ENCODE results near the gene FAM78A.

The FAM78A gene

DNA sequence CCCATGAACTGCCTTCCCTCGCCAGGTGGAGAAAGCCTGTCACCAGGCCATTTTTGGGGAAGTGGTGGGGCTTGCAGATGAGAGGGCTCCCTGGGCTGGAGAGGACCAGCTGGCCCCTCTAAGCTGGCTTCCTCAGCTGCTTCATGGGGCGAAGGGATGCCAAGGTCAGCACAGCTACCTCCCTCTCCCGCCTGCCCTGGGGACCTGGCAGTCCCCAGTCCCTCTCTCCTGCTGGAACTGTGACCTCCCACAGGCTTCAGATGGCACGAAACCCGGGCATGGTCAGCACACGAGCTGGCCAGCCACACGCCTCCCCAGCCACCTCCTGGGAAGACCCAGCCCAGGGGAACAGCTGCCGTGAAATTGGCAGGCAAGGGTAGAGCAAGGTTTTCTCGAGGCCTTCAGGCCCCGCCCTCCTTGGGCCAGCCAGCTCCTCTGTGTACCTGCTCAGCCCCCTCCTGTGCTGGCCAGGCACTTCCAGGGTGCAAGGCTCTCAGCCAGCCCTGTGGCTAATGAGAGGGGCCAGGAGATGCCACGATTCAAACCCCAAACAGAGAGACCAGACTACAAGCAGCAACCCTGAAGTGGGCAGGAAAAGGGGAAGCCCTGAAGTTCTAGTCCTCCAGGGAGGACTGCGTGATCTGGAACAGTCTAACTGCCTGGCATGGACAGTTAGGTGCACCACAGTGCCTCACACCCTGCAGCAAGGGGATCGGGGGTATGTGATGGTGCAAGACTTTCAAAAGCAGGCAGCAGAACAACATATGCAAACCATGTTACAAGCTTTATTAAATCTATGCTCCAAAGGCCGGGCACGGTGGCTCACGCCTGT, 26.1 kb upstream of the FAM78A start:
- DNase-seq (ENCODE audit: low spot score), result no peak

GRCh38 chr9:131300444-131300843, 24.1 kb upstream of the FAM78A start:
- DNase-seq (ENCODE audit: low spot score), result no peak

DNA sequence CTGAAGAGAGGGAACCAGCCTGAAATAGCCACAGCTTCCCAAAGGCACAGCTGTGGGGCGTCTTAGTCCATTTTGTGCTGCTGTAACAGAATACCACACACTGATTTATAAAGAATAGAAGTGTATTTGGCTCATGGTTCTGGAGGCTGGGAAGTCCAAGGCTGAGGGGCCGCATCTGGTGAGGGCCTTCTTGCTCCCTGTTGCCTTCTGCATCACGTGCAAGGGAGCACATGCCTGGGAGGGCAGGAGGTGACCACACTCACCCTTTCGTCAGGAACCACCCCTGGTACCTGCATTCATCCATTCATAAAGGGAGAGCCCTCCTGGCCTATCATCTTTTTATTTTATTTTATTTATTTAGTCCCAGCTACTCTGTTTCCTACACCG, 23.6 kb upstream of the FAM78A start:
- no peak for DNase-seq (ENCODE audit: low spot score)

DNA sequence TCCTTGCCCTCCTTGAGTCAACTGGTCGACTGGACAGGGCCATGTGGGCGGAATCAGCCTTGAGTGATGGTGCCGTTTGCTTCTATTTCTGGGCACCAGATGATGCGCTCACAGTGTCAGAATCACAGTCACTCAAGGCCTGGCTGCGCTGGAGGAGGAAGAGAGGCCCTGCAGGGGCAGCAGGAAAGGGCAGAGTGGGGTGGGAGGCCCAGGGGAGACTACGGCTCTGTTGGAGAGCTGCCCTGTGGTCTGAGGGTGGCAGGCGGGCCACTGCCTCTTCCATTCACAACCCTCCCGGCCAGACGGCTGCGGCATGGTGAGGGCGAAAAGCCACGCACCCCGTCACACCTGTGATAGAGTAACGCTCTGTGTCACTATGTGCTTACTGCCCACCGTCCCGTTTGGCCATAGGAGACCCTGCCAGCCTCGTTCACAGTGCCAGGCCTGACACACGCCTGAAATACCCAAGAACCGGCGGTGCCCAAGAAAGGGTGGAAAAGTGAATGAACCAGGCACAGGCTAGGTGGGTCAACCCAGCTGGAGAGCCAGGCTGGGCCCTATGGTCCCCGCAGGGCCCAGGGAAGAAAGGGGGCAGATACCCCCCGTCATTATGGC, 23.1 kb upstream of the FAM78A start:
- DNase-seq (ENCODE audit: low spot score), result no peak

DNA sequence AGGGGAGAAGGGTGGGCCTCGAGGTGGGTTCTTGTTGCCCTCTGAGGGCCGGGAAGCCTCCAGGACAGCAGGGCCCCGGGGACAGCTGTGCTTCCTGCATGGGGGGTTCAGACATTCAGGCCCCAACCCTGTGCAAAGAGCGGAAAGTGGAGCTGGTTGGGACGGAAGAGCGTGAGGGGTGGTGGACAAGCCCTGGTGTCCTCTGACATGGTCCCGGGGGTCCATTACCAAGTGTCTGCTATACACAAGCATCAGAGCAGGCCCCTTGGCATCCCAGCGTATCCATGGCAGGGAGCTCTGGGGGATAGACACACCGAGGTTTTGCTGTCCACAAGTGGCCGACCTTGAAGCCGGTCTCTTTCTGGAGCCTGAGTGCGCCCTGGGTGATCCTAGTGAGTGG, 22.5 kb upstream of the FAM78A start:
- DNase-seq (ENCODE audit: low spot score), result no peak

GRCh38 chr9:131298341-131298740, 22.0 kb upstream of the FAM78A start:
- no peak for DNase-seq (ENCODE audit: low spot score)

DNA sequence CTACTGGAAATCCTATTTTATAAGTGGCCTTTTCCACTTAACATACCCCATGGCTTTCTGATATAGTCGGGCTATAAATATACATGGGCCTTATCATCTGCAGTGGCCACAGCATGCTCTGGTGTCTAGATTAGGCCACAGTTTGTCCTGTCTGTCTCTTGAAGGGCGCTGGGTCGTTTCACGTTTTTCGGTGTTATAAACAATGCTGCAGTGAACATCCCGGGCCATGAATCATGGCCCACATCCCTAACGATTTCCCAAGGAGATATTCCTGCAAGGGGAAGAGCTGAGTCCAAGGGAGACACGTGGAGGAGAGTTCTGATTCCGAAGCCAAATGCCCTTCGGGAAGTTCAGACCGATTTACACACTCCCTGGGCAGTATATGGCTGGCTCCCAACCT, 21.6 kb upstream of the FAM78A start:
- no peak for DNase-seq (ENCODE audit: low spot score)

- no peak for DNase-seq (ENCODE audit: low spot score)
Measured at GRCh38 chr9:131296906-131297500, 20.7 kb upstream of the FAM78A start.

GRCh38 chr9:131296460-131296859, 20.1 kb upstream of the FAM78A start:
- DNase-seq (ENCODE audit: low spot score), result no peak

DNA sequence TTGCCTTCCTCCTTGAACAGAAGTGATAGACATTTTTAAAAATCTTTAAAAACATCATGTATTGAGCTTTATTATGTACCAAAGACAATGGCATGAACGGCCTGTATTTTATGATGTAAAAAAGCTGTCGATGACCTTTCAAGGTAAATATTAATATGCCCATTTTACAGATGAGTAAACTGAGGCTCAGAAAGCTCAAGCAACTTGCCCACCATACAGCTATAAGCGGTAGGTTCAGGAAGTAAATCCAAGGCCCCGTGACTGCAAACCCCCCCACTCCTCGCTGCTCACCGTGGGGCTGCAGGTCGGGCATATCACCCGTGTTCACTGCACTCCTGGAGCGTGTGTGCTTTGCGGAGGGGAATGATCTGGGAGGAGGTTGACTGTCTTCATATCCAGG, 16.6 kb upstream of the FAM78A start:
- DNase-seq (ENCODE audit: low spot score), result no peak

DNA sequence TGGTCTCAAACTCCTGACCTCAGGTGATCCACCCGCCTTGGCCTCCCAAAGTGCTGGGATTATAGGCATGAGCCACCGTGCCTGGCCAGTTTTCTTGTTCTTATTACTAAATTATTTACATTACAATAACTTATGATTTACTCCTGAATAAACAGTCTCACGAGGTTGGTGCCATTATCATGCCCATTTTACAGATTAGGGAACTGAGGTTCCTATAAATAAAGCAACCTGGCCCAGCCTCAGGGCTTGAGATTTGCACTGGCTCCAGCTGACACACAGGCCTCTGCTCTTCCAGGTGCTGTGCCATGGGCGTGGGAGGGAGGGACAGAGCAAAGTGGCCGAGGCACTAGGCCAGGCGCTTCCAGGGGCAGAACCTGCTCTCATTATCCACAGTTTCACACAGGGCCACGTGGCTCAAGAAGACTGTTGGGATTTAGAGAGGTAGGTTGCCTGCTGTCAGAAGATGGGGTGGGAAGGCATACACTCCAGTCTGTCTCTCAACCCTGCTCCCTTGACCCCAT, 15.5 kb upstream of the FAM78A start:
- no peak for DNase-seq (ENCODE audit: low spot score)

GRCh38 chr9:131290767-131291370, 14.6 kb upstream of the FAM78A start:
- no peak for DNase-seq (ENCODE audit: low spot score)

DNA sequence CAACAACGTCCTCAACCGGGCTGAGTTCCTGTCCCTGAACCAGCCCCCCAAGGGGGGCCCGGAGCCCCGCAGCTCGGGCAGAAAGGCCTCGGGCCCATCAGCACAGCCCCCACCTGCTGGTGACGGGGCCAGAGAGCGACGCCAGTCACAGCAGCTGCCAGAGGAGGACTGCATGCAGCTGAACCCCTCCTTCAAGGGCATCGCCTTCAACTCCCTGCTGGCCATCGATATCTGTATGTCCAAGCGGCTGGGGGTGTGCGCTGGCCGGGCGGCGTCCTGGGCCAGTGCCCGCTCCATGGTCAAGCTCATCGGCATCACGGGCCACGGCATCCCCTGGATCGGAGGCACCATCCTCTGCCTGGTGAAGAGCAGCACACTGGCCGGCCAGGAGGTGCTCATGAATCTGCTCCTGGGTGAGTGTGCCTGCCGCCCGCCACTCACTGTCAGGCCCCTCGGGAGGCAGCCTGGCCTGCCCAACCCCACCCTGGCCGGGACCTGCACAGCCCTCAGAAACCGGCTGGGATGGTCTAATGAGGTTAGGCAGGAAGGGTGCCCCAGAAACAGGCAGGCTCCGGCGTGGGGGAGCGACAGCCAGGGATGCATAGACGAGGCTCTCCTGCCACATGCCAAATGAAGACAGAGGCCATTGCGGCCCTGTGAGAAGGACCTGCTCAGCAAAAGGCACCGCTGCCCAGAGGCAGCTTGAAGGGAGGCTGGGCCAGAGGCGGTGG, 13.9 kb upstream of the FAM78A start:
- peak; percentile 48 for DNase-seq (ENCODE audit: low spot score)

GRCh38 chr9:131289301-131290035, 13.2 kb upstream of the FAM78A start, which contains the start of gene PLPP7:
PLPP7 (plus strand) TSS chr9:131289723; CDS start chr9:131289998, 275 bp downstream.
- peak; percentile 92 for DNase-seq (ENCODE audit: low spot score)

GRCh38 chr9:131288217-131288616, 11.9 kb upstream of the FAM78A start:
- no peak for DNase-seq (ENCODE audit: low spot score)

DNA sequence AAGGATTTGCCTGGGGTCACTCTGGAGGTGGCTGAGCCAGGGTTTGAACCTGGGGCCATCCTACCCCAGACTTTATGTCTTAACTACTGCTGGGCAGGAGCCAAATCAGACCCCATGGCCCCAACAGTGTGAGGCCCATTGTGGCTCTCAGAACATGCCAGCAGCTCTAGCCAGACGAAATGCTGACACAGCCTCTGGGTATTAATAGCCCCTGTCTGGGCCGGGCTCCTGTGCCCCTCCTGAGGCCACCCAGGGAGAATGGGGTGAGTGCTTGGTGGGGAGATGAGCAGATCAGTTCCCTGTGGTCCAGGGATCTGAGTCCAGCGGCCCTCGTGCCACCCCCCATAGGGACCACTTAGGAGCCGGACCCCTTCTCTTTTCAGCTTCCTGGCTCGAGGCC, 11.0 kb upstream of the FAM78A start:
- DNase-seq (ENCODE audit: low spot score), result no peak

DNA sequence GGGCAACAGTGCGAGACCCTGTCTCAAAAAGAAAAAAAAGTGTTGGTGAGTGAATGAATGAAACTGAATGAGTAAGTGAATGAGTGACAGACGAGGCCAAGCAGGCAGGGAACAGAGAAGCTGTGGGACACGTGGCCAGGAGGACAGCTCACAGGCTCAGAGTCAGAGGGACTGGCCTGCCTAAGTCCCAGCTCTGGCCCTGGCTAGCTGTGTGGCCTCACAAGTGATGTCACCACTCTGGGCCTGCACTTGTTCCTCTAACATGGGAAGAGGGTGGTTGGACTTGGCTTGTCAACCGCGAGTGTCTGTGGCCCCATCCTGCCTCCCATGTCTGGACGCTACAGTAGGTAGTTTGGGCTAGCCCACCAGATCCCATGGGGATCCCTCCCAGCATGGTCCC, 8.5 kb upstream of the FAM78A start:
- DNase-seq (ENCODE audit: low spot score), result no peak

DNA sequence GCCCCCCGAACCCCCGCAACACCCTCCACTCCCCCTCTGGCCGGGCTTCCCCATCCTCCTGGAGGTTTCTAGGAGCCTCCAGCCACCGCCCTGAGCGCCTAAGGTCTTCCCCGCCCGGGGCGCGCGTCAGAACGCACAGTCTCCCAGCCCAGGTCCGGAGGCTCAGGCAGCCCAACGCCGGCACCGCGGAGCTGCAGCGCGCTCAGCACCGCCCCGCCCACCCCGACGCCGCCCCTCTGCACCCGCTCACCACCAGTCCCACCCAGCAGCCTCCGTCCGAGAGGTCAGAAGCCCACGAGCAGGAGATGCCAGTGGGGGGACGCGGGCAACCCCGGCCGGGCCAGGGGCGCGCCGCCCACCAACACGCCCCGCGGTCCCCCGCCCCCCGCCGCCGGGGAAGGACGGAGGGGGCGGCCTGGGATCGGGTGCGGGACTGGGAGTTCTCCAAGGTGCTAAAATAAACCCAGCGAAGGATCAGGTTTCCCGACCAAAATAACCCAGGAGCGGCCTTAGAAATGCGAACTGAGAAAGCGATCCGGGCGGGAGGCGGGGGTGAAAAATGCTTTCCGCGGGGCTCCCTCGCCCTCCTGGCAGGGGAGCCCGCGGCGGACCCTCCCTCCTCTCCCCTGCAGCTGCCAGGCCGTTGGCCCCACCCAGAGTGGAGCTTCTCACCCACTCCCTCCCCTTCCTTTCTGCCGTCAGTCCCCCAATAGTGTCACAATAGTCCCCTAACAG, 6.5 kb upstream of the FAM78A start:
- DNase-seq (ENCODE audit: low spot score), result no peak

DNA sequence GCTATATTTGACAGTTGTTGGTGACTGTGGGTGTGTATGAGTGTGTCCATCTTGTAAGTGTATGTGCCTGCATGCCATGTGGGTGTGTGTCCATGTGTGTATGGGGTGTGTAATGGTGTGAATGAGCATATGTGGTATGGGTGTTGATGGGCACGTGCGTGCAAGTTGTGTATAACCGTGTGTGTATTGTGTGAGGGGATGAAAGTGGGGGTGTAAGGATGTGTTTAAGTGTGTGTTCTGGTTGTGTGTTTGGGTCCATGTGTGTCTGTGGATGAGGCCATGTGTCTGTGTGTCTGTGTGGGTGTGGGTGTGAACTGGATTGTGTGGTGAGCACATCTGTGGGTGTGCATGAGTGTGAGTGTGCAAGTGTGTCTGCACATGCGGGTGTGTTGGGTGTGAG, 5.9 kb upstream of the FAM78A start:
- no peak for DNase-seq (ENCODE audit: low spot score)

DNA sequence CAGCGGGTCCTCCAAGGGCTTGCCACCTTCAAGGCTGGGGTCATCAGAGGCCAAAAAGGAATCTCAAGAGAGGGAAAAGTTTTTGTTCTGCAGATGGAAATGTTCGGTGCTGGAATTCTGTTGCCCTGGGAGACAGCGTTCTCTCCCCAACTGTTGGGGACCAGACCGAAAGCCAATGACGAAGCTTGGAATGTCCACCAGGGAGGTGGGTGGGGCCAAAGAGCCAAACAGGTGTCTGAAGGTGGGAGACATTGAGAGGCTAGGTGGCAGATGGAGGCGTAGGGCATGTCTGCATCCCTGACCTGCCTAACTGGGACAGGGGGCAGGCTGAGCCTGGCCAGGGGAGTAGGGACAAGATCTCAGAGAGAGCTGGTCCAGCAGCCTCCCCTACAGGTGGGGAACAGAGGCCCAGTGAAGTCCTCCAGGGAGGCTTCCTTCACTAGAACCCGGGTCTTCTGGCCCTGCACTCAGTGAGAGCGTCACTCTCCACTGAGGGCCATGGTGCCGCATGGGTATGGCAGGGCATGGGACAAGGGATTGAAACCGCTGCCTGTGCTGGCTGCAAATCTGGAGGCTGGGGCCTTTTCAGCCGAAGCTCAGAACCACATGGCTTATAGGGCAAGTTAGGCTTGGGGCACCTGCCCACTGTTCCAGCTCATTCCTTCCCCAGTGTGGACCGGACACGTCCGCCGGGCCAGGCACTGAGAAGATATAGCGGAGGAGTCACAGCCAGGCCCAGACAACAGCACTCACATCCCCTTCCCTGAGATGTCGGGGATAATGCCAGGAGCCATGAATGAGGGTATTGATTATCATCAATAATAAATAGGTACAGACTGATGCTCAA, 5.0 kb upstream of the FAM78A start:
- DNase-seq (ENCODE audit: low spot score), result no peak
